NCI-H1092 treated with DMSO at 0.1 percent for 48 hours (cell line): ENCODE results near the gene NPEPPS.

Experiments used
- DNase-seq: peaks from one replicate; lab custom pipeline; 2025; lab: John Stamatoyannopoulos, UW

The NPEPPS gene

GRCh38 chr17:47663912-47664623 lies 133.2 kb downstream of the NPEPPS start:
- DNase-seq, result peak; percentile 56

- DNase-seq, result no peak
Measured at GRCh38 chr17:47664624-47664941, 133.7 kb downstream of the NPEPPS start.

- DNase-seq, result no peak
Measured at GRCh38 chr17:47665655-47666054, 134.7 kb downstream of the NPEPPS start.

- no peak for DNase-seq
Measured at GRCh38 chr17:47669081-47669480, 138.2 kb downstream of the NPEPPS start.

- no peak for DNase-seq
Measured at GRCh38 chr17:47670064-47670463, 139.2 kb downstream of the NPEPPS start.
